ENCODE data around the gene THY1. TPM values are rescaled to one million over a fixed set of nuclear protein-coding genes. Genes with fewer than 3 reads are reported as not detected.

Gene THY1
- total RNA-seq, 4 donors from 2014 or later, result 14.1 to 43.4 (median 30.6) TPM

GRCh38 chr11:119374632-119375336 lies 48.2 kb downstream of the THY1 start:
- intact Hi-C loops (cut with DNase I), result no loop called here
- DNase-seq, result no peak
- H3K4me1 ChIP-seq, result peaks cover 31 to 46% of the 10 kb centered on the region in 2 donors

GRCh38 chr11:119373921-119374631 lies 48.9 kb downstream of the THY1 start:
- Histone ChIP-seq H3K27me3 (no peaks in the 10 kb centered on the region), H3K27ac (no peak overlapping the region), H3K36me3 (no peaks in the 10 kb centered on the region), H3K9me3 (no peaks in the 10 kb centered on the region), H3K4me1 (peaks cover 38 to 53% of the 10 kb centered on the region in 2 donors), H3K4me3 (replicated peaks in 1 of 3) (no peak overlapping the region)
- peak; percentile 68 to 91 (median 86) for TF ChIP-seq CTCF (IDR thresholded peaks at IDR 0.05)
- TF ChIP-seq POLR2A (IDR thresholded peaks at IDR 0.05), result no peak
- intact Hi-C loops (cut with DNase I), result no loop called here
- DNase-seq, result peak; percentile 73 to 76
- WGBS, 2 donors, result 46 to 63% methylated on average over 5 of the region's 5 CpGs

More at GRCh38 chr11:119374632-119375336, 48.2 kb downstream of the THY1 start:
- TF ChIP-seq CTCF (IDR thresholded peaks at IDR 0.05) (no peak), POLR2A (IDR thresholded peaks at IDR 0.05) (no peak)
- H3K27me3 ChIP-seq, result no peaks in the 10 kb centered on the region
- peak overlapping the region in 2 of 3 donors; percentile 22 to 85 for H3K27ac ChIP-seq
- 41 to 59% methylated on average over 8 to 10 of the region's 11 CpGs for WGBS, 2 donors
- no peaks in the 10 kb centered on the region for H3K36me3 ChIP-seq
- no peaks in the 10 kb centered on the region for H3K9me3 ChIP-seq
- no peak overlapping the region for H3K4me3 ChIP-seq (replicated peaks in 1 of 3)

- WGBS, 2 donors, result 89 to 97% methylated on average over 7 to 22 of the region's 23 CpGs
- intact Hi-C loops (cut with DNase I), result no loop called here
- Histone ChIP-seq H3K27me3 (no peaks in the 10 kb centered on the region), H3K36me3 (no peaks in the 10 kb centered on the region), H3K4me3 (replicated peaks in 1 of 3) (no peak overlapping the region), H3K4me1 (peaks cover 46 to 61% of the 10 kb centered on the region in 2 donors), H3K27ac (no peak overlapping the region), H3K9me3 (no peaks in the 10 kb centered on the region)
- TF ChIP-seq CTCF (IDR thresholded peaks at IDR 0.05), result no peak
- no peak for TF ChIP-seq POLR2A (IDR thresholded peaks at IDR 0.05)
- no peak for DNase-seq
Observed at GRCh38 chr11:119373059-119373920, 49.7 kb downstream of the THY1 start.

GRCh38 chr11:119372260-119373058 lies 50.5 kb downstream of the THY1 start:
- H3K9me3 ChIP-seq, result no peaks in the 10 kb centered on the region
- intact Hi-C loops (cut with DNase I), result no loop called here
- peaks cover 50 to 67% of the 10 kb centered on the region in 2 donors for H3K4me1 ChIP-seq
- H3K27ac ChIP-seq, result peak overlapping the region in 1 of 3 donors; percentile 8
- WGBS, 2 donors, result 86 to 93% methylated on average over 19 to 20 of the region's 26 CpGs
- H3K4me3 ChIP-seq (replicated peaks in 1 of 3), result no peak overlapping the region
- TF ChIP-seq CTCF (IDR thresholded peaks at IDR 0.05) (no peak), POLR2A (IDR thresholded peaks at IDR 0.05) (no peak)
- no peaks in the 10 kb centered on the region for H3K36me3 ChIP-seq
- no peaks in the 10 kb centered on the region for H3K27me3 ChIP-seq
- DNase-seq, result no peak

Measured in thyroid gland (tissue), 4 donors.